DMS 273 (cell line): Measurements from ENCODE around the gene NPFFR2.
"Not testable (repeated sequence)": the region's sequence is repeated elsewhere in the genome, so short reads cannot be mapped to it uniquely, and the experiment has no call there.

Source experiments
- DNase-seq: peaks from one replicate; lab custom pipeline; 2025; ENCODE audit not compliant: unreplicated experiment; lab: John Stamatoyannopoulos, UW

NPFFR2 gene

DNA sequence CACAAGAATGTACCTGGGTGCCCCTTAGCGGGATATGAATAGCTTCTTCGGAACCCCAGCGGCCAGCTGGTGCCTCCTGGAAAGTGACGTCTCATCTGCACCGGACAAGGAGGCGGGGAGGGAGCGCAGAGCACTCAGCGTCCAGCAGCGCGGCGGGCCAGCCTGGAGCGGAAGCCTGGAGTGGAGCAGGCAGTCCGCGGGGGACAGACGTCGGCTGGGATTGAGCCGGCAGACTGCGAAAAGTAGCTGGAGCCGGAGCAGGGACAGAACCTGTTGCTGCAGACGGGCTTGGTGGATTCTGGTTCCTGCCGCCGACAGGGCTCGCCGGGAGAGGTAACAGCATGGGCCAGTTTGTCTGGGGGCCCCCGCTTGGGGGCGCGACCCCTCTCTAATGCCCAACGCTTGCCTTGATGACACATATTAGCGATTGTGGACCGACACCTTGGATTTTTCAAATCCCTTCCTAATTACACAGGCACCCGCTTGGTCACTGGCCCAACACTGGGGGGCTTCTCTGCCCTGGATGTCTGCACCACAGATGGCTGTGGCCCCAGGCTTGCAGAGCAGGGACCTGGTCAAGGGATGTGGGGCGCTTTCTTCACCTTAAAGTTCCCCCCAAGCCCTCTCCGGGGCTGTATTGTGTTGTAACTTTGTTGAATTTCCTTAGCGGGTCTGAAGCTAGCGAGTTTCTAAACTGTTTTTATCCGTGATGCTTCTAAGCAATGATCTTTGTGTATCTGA, at the start of gene NPFFR2:
NPFFR2 (plus strand) TSS at position 133 of the 741 bp plus-strand sequence. CDS start 96,592 bp downstream, outside the sequence.
- DNase-seq: no peak

DNA sequence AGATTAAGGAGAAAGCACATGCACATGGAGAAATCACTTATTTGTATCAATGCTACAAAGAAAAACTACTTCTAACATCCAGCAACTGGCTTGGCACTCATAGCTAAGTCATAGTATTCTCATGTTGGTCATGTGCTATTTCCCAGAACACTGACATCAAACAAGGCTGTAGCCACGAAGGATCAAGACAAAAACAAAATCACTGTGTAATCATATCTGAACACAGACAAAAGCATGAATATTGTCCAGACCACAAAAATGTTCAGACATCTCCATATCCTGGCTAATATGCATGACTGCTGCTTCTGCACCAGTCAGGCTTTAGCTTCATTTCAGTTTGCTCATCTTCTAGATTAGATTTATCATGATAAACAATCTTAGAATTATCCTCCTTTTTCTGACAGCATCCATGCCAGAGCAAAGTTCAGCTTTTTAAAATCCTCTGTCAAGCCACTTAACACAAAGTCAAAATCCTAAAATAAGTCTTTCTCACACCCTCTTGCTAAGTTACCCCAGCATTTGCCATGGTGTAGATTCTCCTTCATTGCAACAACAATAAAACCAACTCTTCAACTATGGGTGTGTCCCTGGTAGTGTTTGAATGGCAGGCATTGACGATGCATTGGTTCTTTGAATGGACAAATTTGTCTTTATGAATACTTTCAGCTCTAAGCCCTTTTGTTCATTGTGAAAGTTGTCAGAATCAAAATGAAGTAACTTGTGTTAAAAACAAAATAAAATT, 39.1 kb upstream of the NPFFR2 start:
- no peak for DNase-seq

- no peak for DNase-seq
These were observed 37.2 kb upstream of the NPFFR2 start for GRCh38 chr4:71994559-71994958.

- no peak for DNase-seq
These were observed 36.5 kb upstream of the NPFFR2 start for GRCh38 chr4:71995297-71995696.

DNA sequence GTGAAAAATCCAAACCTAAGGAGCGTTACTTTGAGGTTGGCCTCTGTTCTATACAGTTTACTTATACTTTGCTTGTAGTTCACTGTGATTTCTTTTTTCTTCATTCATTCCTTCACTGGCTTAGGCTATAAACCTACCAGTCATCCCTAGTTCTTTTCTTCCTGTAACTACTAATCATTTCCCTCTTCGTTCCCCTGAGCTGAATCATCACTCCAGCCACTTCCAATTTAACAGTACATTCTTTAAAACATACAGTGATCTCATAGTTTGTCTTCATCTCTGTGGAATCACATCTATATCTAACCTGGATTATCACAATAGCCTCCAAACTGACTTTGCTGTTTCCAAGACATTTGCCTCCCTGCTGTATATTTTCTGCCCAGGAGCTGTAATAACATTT, 25.2 kb upstream of the NPFFR2 start:
- DNase-seq: no peak

GRCh38 chr4:72011906-72012305, 19.9 kb upstream of the NPFFR2 start:
- no peak for DNase-seq

GRCh38 chr4:72016011-72016410, 15.8 kb upstream of the NPFFR2 start:
- DNase-seq: no peak

GRCh38 chr4:72019688-72020087, 12.1 kb upstream of the NPFFR2 start:
- no peak for DNase-seq

DNA sequence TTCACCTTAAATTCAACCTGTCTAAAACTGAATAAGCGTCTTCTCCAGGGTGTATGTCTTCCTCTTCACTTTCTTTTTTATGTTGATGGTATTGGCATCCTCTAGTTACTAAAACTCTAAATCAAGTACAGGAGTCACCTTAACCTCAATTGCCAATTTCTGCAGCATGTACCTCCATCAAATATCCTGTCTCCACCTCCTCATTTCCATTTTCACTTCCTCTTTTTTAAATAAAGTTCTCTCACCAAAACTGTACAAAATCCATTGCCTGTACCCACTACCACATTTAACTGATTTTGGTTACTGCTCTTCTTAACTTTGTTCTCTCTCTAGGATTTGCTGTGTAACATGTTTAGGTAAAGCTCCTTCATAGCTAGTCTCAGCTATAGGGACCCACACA, 9.2 kb upstream of the NPFFR2 start:
- DNase-seq: no peak

DNA sequence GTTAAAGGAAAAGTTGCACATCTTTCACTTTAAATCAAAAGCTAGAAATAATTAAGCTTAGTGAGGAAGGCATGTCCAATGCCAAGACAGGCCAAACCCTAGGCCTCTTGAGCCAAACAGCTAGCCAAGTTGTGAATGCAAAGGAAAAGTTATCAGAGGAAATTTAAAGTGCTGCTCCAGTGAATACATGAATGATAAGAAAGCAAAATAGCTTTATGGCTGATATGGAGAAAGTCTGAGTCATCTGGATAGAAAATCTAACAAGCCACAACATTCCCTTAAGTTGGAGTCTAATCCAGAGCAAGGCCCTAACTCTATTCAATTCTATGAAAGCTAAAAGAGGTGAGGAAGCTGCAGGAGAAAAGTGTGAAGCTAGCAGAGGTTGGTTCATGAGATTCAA, 23.8 kb downstream of the NPFFR2 start:
- DNase-seq: no peak

DNA sequence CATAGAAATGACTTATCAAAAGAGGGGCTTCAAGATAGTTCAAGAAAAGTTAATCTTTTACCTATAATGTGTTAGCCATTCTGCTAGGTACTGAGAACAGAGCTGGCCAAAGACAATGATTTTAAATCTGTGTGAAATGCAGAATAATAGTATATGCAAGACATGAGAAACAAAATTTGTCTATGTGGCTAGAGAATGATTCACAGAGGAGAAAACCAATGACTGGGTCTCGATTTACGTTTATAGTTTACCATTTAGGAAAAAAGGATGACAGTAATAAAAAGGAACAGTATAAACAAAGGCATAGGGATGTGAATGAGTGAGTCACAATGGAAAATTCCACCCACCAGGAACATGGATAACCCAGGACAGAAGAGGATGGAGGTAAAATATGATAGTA, 31.9 kb downstream of the NPFFR2 start:
- no peak for DNase-seq

DNA sequence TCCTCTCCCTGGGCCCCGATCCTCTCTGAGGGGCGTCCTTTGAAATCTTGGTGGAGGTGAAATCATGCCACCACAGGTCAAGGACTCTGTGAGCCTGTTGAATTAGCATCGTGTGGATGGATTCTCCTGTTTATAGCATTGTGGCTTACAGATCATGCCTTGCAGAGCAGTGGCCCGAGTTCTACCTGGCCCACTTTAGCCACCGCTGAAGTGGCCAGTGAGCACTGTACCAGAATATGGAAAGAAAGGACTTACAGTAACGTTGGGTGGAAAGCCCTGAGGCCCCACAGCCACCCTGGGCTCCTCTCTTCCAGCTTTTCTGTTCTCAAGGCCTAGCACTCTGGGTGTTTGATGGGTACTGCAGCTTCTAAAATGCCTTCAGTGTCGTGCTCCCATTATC, 35.3 kb downstream of the NPFFR2 start:
- no peak for DNase-seq

DNA sequence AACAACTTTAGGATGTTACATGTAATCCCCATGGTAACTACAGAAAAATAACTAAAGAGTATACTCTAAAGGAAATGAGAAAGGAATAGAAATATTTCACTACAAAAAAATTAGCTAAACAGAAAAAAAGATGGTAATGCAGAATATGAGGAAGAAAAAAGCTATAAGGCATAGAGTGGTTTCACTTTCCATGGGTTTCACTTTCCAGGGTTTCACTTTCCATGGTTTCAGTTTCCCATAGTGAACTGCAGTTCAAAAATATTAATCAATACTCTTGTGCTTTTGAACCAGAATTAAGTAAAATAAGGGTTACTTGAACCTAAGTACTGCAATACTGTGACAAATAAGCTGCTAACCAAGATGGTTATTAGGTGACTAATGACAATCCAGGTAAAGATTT, 42.0 kb downstream of the NPFFR2 start:
- DNase-seq: no peak

DNA sequence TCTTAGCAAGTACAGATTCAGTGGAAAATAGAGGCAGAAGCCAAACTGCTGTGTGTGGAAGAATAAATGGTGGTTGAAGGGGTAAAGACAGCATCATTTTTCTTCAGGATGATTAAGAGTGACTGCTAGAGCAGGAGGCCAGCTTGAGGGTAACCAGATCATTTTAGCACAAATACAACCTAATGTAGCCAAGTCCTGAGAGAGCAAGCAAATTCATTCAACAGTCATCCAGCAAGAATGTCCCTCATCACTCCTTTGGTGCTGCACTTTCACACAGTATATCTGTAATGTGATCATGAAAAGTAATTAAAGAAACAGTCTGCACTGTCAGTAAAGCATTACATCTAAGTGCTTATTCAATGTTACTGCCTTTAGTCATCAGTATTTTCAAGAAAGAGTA, 44.8 kb downstream of the NPFFR2 start:
- no peak for DNase-seq

- DNase-seq: no peak
These were observed 45.5 kb downstream of the NPFFR2 start for GRCh38 chr4:72077346-72077745.

DNA sequence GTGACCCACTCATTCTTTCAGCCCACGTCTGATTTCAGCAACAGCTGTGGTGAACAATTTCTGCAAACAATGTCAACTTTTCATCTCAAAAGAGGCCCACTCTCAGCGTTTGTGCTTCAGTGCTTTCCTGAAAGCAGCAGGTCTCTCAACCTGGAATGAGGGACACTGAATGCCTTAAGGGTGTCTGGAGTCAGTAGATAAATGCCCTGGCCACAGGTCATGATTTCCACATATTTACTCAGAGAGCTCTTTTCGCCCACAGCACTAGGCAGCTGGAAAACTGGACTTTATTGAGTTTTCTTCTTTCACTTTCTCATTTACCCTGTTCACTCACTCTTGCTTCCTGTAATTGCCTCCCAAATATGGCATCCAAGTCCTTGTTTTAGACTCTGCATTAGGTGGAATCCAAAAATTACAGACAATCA, 52.8 kb downstream of the NPFFR2 start:
- no peak for DNase-seq

GRCh38 chr4:72090606-72091005, 58.8 kb downstream of the NPFFR2 start:
- DNase-seq: not testable (repeated sequence)

DNA sequence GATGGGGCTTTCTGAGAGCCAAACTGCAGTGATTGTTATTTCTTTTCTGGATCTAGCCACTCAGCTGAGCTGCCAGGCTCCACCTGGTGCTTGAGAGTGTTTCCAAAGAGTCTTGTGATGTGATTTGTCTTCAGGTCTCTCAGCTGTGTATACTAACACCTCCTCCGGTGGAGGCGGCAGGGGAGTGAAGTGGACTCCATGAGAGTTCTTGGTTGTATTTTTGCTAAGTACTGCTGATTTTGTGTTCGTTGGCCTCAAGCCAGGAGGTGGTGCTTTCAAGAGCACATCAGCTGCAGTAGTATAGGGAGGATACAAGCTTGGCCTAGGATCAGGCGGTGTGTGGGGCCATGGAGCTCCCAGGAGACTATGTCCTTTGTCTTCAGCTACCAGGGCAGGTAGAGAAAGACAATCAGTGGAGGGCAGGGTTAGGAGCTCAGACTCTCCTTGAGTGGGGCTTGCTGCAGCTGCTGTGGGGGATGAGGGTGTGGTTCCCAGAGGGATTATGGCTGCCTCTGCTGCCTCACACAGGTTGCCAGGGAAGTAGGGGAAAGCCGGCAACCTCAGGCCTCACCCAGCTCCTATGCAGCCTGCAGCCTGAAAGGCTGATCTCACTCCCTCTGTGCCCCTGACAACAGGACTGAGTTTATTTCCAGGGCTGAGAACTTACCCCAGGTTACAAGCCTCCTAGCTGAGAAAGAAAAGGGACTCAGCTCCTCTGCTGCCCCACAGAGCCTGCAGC, 62.4 kb downstream of the NPFFR2 start:
- no peak for DNase-seq

- no peak for DNase-seq
These were observed 75.7 kb downstream of the NPFFR2 start for GRCh38 chr4:72107456-72107855.

DNA sequence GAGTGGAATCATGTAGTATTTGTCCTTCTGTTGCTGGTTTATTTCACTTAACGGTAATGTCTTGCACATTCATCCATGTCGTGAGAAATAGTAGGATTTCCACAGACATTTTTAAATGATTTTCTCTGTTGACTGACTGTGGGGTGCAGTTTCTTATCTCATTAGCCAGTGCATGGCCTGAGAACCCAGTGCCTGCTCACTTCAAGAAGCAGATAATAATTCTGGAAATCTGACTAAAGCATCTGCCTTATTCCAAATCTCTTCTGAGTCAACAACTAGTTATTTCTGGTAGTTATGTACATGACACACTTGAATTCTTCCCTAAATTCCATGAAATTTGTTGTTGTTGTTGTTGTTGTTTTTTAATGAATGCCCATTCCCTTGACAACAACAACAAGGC, 77.6 kb downstream of the NPFFR2 start:
- DNase-seq: no peak

GRCh38 chr4:72109959-72110497, 78.2 kb downstream of the NPFFR2 start:
- no peak for DNase-seq

DNA sequence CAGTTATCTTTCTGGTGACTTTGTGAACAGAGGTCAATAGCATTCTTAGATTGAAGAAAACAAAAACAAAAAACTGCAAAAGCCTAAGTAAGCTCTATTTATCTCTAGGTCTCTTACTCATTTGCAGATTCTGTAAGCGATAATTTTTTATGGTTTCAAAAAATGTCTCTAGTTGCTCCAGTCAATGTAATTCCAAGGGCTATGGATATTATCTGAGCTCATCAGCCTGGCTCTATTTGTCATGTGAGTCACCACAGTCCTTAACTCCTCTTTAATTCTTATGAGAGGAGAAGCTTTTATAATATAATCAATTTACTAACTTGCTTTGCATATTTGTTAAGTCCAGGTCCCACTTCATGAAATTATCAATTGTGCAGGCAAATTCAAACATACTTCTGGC, 79.1 kb downstream of the NPFFR2 start:
- no peak for DNase-seq
